ENCODE data around the gene SLC15A1. TPM values are rescaled to one million over a fixed set of nuclear protein-coding genes. Genes with fewer than 3 reads are reported as not detected.

Gene SLC15A1
- total and polyA plus RNA-seq, 3 experiments from 2014 or later: not detected

GRCh38 chr13:98785405-98785804, 32.9 kb upstream of the SLC15A1 start:
- Mint-ChIP-seq H3K4me1 (peaks cover 0 to 14% (median 8%) of the 10 kb centered on the region in 3 donors), H3K36me3 (no peaks in the 10 kb centered on the region), H3K27ac (no peak overlapping the region), H3K4me3 (no peak overlapping the region), H3K9me3 (peaks cover 0 to 2% (median 0%) of the 10 kb centered on the region in 5 donors), H3K27me3 (peaks cover 19 to 23% of the 10 kb centered on the region in 2 donors)
- H3K4me1 ChIP-seq (ENCODE audit: insufficient read depth, low read length): no peaks in the 10 kb centered on the region
- ChIA-PET POLR2A (no interaction called here), CTCF (no interaction called here)
- DNase-seq: no peak
- H3K9me3 ChIP-seq (ENCODE audit: low read length): no peaks in the 10 kb centered on the region
- H3K4me3 ChIP-seq (ENCODE audit: low read length): no peak overlapping the region
- no peak overlapping the region for H3K27ac ChIP-seq (ENCODE audit: low read depth, low read length)
- no peaks in the 10 kb centered on the region for H3K27me3 ChIP-seq (ENCODE audit: insufficient read depth, low read length, poor library complexity, severe bottlenecking)
- H3K36me3 ChIP-seq (ENCODE audit: insufficient read depth, low read length): no peaks in the 10 kb centered on the region

- H3K27me3 Mint-ChIP-seq: peaks cover 21 to 23% of the 10 kb centered on the region in 2 donors
- no peak overlapping the region for H3K27ac Mint-ChIP-seq
- DNase-seq: no peak
- H3K36me3 Mint-ChIP-seq: no peaks in the 10 kb centered on the region
- no peak overlapping the region for H3K4me3 Mint-ChIP-seq
- peaks cover 0 to 2% (median 0%) of the 10 kb centered on the region in 5 donors for H3K9me3 Mint-ChIP-seq
- ChIA-PET CTCF (no interaction called here), POLR2A (interaction anchor here (0.5 kb wide), 1 partner anchor 1149 kb away, joined by 3 read pairs; no protein-coding TSS in a partner anchor)
- H3K4me1 ChIP-seq (ENCODE audit: insufficient read depth, low read length): no peaks in the 10 kb centered on the region
- peaks cover 0 to 14% (median 8%) of the 10 kb centered on the region in 3 donors for H3K4me1 Mint-ChIP-seq
- no peak overlapping the region for H3K27ac ChIP-seq (ENCODE audit: low read depth, low read length)
- no peaks in the 10 kb centered on the region for H3K27me3 ChIP-seq (ENCODE audit: insufficient read depth, low read length, poor library complexity, severe bottlenecking)
- no peaks in the 10 kb centered on the region for H3K36me3 ChIP-seq (ENCODE audit: insufficient read depth, low read length)
- H3K4me3 ChIP-seq (ENCODE audit: low read length): no peak overlapping the region
- H3K9me3 ChIP-seq (ENCODE audit: low read length): no peaks in the 10 kb centered on the region
Measured at GRCh38 chr13:98784666-98785065, 32.2 kb upstream of the SLC15A1 start.

DNA sequence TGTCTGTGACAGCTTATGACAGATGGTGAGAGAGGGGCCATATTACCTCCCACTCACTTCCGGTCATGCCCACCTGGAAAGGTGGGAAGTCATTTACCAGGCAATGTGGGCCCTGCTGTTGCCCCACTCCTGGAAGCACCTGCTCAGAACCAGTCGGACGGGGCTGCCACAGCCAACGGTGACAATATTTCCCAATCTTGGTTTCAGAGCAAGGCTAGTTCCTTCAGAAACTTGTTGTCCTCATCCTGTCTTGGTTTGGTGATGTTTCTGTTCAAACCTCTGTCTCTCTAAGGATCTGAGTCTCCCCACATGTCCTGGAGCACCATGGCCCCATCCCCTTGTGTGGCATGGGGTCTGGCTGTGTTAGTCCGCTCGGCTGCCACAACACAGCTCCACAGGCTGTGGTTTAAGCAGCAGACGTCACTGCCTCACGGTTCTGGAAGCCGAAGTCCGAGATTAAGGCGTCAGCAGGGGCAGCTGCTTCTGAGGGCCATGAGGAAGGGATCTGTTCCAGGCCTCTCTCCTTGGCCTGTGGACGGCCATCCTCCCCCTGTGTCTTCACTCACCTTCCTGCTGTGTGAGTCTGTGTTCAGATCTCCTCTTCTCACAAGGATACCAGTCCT, 31.5 kb upstream of the SLC15A1 start:
- ChIA-PET POLR2A (no interaction called here), CTCF (no interaction called here)
- Mint-ChIP-seq H3K9me3 (peaks cover 0 to 2% (median 0%) of the 10 kb centered on the region in 5 donors), H3K27ac (no peak overlapping the region), H3K27me3 (peaks cover 23% of the 10 kb centered on the region in 2 donors), H3K36me3 (no peaks in the 10 kb centered on the region), H3K4me1 (peaks cover 0 to 7% (median 7%) of the 10 kb centered on the region in 3 donors), H3K4me3 (no peak overlapping the region)
- no peaks in the 10 kb centered on the region for H3K9me3 ChIP-seq (ENCODE audit: low read length)
- DNase-seq: no peak
- H3K27ac ChIP-seq (ENCODE audit: low read depth, low read length): no peak overlapping the region
- no peak overlapping the region for H3K4me3 ChIP-seq (ENCODE audit: low read length)
- H3K36me3 ChIP-seq (ENCODE audit: insufficient read depth, low read length): no peaks in the 10 kb centered on the region
- H3K4me1 ChIP-seq (ENCODE audit: insufficient read depth, low read length): no peaks in the 10 kb centered on the region
- no peaks in the 10 kb centered on the region for H3K27me3 ChIP-seq (ENCODE audit: insufficient read depth, low read length, poor library complexity, severe bottlenecking)

DNA sequence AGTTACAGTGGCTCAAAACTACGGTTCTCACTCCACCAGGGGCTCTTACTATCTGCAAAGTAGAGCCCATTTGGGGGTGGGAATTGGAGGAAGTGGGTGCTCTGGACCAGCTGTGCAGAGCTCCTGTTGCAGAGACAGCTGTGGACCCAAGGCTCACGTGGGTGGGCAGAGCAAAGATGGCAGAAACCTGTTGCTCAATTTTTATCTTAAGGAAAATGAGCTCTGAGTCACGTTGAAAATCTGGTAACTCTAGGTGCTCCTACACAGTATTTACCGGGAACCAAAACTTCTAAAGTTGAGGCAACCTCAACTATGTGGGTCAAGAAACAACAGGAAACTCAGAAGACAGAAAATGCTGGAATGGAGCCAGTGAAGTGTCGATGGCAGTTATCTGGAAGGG, 30.2 kb upstream of the SLC15A1 start:
- no peak overlapping the region for H3K4me3 ChIP-seq (ENCODE audit: low read length)
- H3K4me1 Mint-ChIP-seq: no peaks in the 10 kb centered on the region
- H3K27ac ChIP-seq (ENCODE audit: low read depth, low read length): no peak overlapping the region
- no peaks in the 10 kb centered on the region for H3K4me1 ChIP-seq (ENCODE audit: insufficient read depth, low read length)
- peaks cover 0 to 2% (median 0%) of the 10 kb centered on the region in 5 donors for H3K9me3 Mint-ChIP-seq
- no peaks in the 10 kb centered on the region for H3K36me3 ChIP-seq (ENCODE audit: insufficient read depth, low read length)
- DNase-seq: no peak
- no peaks in the 10 kb centered on the region for H3K9me3 ChIP-seq (ENCODE audit: low read length)
- ChIA-PET CTCF (no interaction called here), POLR2A (no interaction called here)
- peak overlapping the region in 1 of 8 donors; percentile 68 for H3K27ac Mint-ChIP-seq
- no peaks in the 10 kb centered on the region for H3K27me3 ChIP-seq (ENCODE audit: insufficient read depth, low read length, poor library complexity, severe bottlenecking)
- H3K4me3 Mint-ChIP-seq: no peak overlapping the region
- H3K27me3 Mint-ChIP-seq: peaks cover 22 to 30% of the 10 kb centered on the region in 2 donors
- no peaks in the 10 kb centered on the region for H3K36me3 Mint-ChIP-seq

GRCh38 chr13:98781905-98782304, 29.4 kb upstream of the SLC15A1 start:
- Histone ChIP-seq H3K9me3 (ENCODE audit: low read length) (no peaks in the 10 kb centered on the region), H3K4me1 (ENCODE audit: insufficient read depth, low read length) (no peaks in the 10 kb centered on the region), H3K27me3 (ENCODE audit: insufficient read depth, low read length, poor library complexity, severe bottlenecking) (no peaks in the 10 kb centered on the region), H3K36me3 (ENCODE audit: insufficient read depth, low read length) (no peaks in the 10 kb centered on the region), H3K4me3 (ENCODE audit: low read length) (no peak overlapping the region), H3K27ac (ENCODE audit: low read depth, low read length) (no peak overlapping the region)
- H3K36me3 Mint-ChIP-seq: no peaks in the 10 kb centered on the region
- H3K27me3 Mint-ChIP-seq: peaks cover 20 to 31% of the 10 kb centered on the region in 2 donors
- H3K27ac Mint-ChIP-seq: no peak overlapping the region
- ChIA-PET CTCF (no interaction called here), POLR2A (no interaction called here)
- no peak overlapping the region for H3K4me3 Mint-ChIP-seq
- DNase-seq: no peak
- no peaks in the 10 kb centered on the region for H3K4me1 Mint-ChIP-seq
- peaks cover 0 to 2% (median 0%) of the 10 kb centered on the region in 5 donors for H3K9me3 Mint-ChIP-seq

- Histone ChIP-seq H3K4me3 (ENCODE audit: low read length) (no peak overlapping the region), H3K36me3 (ENCODE audit: insufficient read depth, low read length) (no peaks in the 10 kb centered on the region), H3K4me1 (ENCODE audit: insufficient read depth, low read length) (no peaks in the 10 kb centered on the region), H3K9me3 (ENCODE audit: low read length) (no peaks in the 10 kb centered on the region), H3K27ac (ENCODE audit: low read depth, low read length) (no peak overlapping the region), H3K27me3 (ENCODE audit: insufficient read depth, low read length, poor library complexity, severe bottlenecking) (no peaks in the 10 kb centered on the region)
- H3K4me1 Mint-ChIP-seq: no peaks in the 10 kb centered on the region
- DNase-seq: no peak
- H3K27me3 Mint-ChIP-seq: peaks cover 17 to 31% of the 10 kb centered on the region in 2 donors
- H3K9me3 Mint-ChIP-seq: peaks cover 0 to 2% (median 0%) of the 10 kb centered on the region in 5 donors
- POLR2A ChIA-PET: no interaction called here
- no peaks in the 10 kb centered on the region for H3K36me3 Mint-ChIP-seq
- CTCF ChIA-PET: no interaction called here
- H3K27ac Mint-ChIP-seq: no peak overlapping the region
- H3K4me3 Mint-ChIP-seq: no peak overlapping the region
Measured at GRCh38 chr13:98781470-98781869, 29.0 kb upstream of the SLC15A1 start.

DNA sequence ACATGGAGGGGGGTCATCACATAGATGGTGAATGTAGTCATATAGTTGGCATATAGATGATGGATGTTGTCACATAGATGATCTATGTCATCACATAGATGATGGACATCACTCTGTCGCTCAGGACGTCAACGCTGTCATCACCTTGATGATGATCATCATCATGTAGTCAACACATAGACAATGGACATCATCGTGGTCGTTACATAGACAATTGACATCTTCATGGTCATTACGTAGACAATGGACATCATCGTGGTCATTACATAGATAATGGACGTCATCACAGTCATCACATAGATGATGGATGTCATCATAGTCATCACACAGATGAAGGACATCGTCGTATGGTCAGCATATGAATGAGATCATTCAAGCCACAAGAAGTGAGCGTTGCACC, 28.6 kb upstream of the SLC15A1 start:
- H3K27ac ChIP-seq (ENCODE audit: low read depth, low read length): no peak overlapping the region
- H3K36me3 ChIP-seq (ENCODE audit: insufficient read depth, low read length): no peaks in the 10 kb centered on the region
- Mint-ChIP-seq H3K4me3 (no peak overlapping the region), H3K36me3 (no peaks in the 10 kb centered on the region), H3K27ac (no peak overlapping the region), H3K4me1 (no peaks in the 10 kb centered on the region), H3K27me3 (peaks cover 17 to 33% of the 10 kb centered on the region in 2 donors), H3K9me3 (peaks cover 0 to 2% (median 0%) of the 10 kb centered on the region in 5 donors)
- no peaks in the 10 kb centered on the region for H3K4me1 ChIP-seq (ENCODE audit: insufficient read depth, low read length)
- no peaks in the 10 kb centered on the region for H3K9me3 ChIP-seq (ENCODE audit: low read length)
- ChIA-PET CTCF (no interaction called here), POLR2A (no interaction called here)
- no peak for DNase-seq
- H3K4me3 ChIP-seq (ENCODE audit: low read length): no peak overlapping the region
- no peaks in the 10 kb centered on the region for H3K27me3 ChIP-seq (ENCODE audit: insufficient read depth, low read length, poor library complexity, severe bottlenecking)

- Histone ChIP-seq H3K36me3 (ENCODE audit: insufficient read depth, low read length) (no peaks in the 10 kb centered on the region), H3K4me1 (ENCODE audit: insufficient read depth, low read length) (no peaks in the 10 kb centered on the region), H3K9me3 (ENCODE audit: low read length) (no peaks in the 10 kb centered on the region), H3K4me3 (ENCODE audit: low read length) (no peak overlapping the region), H3K27ac (ENCODE audit: low read depth, low read length) (no peak overlapping the region), H3K27me3 (ENCODE audit: insufficient read depth, low read length, poor library complexity, severe bottlenecking) (no peaks in the 10 kb centered on the region)
- ChIA-PET CTCF (no interaction called here), POLR2A (no interaction called here)
- Mint-ChIP-seq H3K27ac (no peak overlapping the region), H3K27me3 (peaks cover 17 to 35% of the 10 kb centered on the region in 2 donors), H3K4me1 (no peaks in the 10 kb centered on the region), H3K9me3 (peaks cover 0 to 2% (median 0%) of the 10 kb centered on the region in 5 donors), H3K36me3 (no peaks in the 10 kb centered on the region), H3K4me3 (no peak overlapping the region)
- DNase-seq: no peak
Measured at GRCh38 chr13:98780451-98780850, 28.0 kb upstream of the SLC15A1 start.

All from CD8-positive, alpha-beta memory T cell (primary cell).